OCI-LY3 (cell line): Measurements from ENCODE around the gene TXK.

Experiments used
- EZH2phosphoT487 ChIP-seq: fragments of 200-600 bp; shearing (Covaris generic); IDR thresholded peaks from 2 replicates; pipeline ENCODE4 v1.6.1; 2018; ENCODE audit warnings: antibody characterized with exemption, mixed run types, low read depth
- TF ChIP-seq, protein P1 (sequence below): fragments of 200-600, 300-600 bp; sonication (generic); IDR thresholded peaks from 2 replicates; pipeline ENCODE4 v1.5.1; 2014; ENCODE audit warnings: antibody characterized with exemption, low read length, low read depth

DNA sequence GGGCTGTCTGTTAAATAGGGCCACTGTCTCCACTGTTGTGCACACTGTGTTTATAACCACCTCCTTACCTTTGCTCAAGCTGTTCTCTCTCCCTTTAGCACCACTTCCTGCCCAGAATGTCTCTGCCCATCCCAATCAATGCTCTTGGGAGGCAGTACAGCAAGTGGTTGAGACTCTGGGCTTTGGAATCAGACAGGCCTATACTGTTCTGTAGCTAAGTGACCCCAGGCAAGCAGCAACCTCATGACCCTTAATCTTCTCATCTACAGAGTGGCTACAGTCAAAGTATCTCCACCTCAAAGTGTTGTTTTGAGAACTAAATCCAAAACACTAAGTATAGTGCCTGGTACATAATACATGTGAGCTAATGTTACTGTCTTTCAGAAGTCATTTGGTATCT lies 3.8 kb upstream of the TXK start:
- TF ChIP-seq, protein P1, sequence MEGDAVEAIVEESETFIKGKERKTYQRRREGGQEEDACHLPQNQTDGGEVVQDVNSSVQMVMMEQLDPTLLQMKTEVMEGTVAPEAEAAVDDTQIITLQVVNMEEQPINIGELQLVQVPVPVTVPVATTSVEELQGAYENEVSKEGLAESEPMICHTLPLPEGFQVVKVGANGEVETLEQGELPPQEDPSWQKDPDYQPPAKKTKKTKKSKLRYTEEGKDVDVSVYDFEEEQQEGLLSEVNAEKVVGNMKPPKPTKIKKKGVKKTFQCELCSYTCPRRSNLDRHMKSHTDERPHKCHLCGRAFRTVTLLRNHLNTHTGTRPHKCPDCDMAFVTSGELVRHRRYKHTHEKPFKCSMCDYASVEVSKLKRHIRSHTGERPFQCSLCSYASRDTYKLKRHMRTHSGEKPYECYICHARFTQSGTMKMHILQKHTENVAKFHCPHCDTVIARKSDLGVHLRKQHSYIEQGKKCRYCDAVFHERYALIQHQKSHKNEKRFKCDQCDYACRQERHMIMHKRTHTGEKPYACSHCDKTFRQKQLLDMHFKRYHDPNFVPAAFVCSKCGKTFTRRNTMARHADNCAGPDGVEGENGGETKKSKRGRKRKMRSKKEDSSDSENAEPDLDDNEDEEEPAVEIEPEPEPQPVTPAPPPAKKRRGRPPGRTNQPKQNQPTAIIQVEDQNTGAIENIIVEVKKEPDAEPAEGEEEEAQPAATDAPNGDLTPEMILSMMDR, result no peak
- no peak for TF ChIP-seq EZH2phosphoT487
